Osteoblast (primary cell): ENCODE measurements around the gene LPAR1. TPM values are rescaled to one million over a fixed set of nuclear protein-coding genes. Genes with fewer than 3 reads are reported as not detected.

ENCODE experiments used
- DNase-seq: peaks from one replicate; pipeline ENCODE4 v3.0.0; 2011; ENCODE audit warnings: low spot score, mixed read lengths; ENCODE audit not compliant: insufficient read length; ENCODE audit errors: missing footprints
- H2AFZ ChIP-seq: 2 replicates; pipeline ENCODE4 v1.6.0; 2011; ENCODE audit warnings: mild to moderate bottlenecking, low read length
- H3K27ac ChIP-seq: 2 replicates; pipeline ENCODE4 v1.5.1; 2011; ENCODE audit warnings: mild to moderate bottlenecking, low read depth, low read length, moderate library complexity
- H3K27me3 ChIP-seq: 2 replicates; pipeline ENCODE4 v1.6.0; 2012; ENCODE audit warnings: mild to moderate bottlenecking, control low read depth, inconsistent platforms, low read length, moderate library complexity; ENCODE audit not compliant: insufficient read depth
- H3K36me3 ChIP-seq: 2 replicates; pipeline ENCODE4 v1.5.1; 2011; ENCODE audit warnings: mild to moderate bottlenecking, low read length, control low read depth, moderate library complexity; ENCODE audit not compliant: insufficient read depth
- H3K4me1 ChIP-seq: 2 replicates; pipeline ENCODE4 v1.5.1; 2011; ENCODE audit warnings: mild to moderate bottlenecking, low read length, control low read depth, moderate library complexity; ENCODE audit not compliant: insufficient read depth
- H3K4me2 ChIP-seq: 2 replicates; pipeline ENCODE4 v1.6.0; 2011; ENCODE audit warnings: mild to moderate bottlenecking, low read length; ENCODE audit not compliant: insufficient read depth
- H3K4me3 ChIP-seq: fragments of 200-600 bp; sonication (generic); 3 replicates; pipeline ENCODE4 v1.5.1; 2012; ENCODE audit warnings: mild to moderate bottlenecking, low read length, inconsistent platforms; ENCODE audit not compliant: insufficient read depth
- H3K79me2 ChIP-seq: 2 replicates; pipeline ENCODE4 v1.6.0; 2012; ENCODE audit warnings: mild to moderate bottlenecking, low read length, control low read depth, inconsistent platforms; ENCODE audit not compliant: insufficient read depth
- H3K9me3 ChIP-seq: 2 replicates; pipeline ENCODE4 v1.5.1; 2011; ENCODE audit warnings: low read depth, low read length, control low read depth
- H4K20me1 ChIP-seq: 2 replicates; pipeline ENCODE4 v1.6.0; 2012; ENCODE audit warnings: mild to moderate bottlenecking, low read length, control low read depth; ENCODE audit not compliant: insufficient read depth
- total RNA-seq: library from RNA; depleted of rRNA; stranded (reverse); fragments of >200 nt; gene quantifications from 2 replicates; pipeline ENCODE4 v1.2.3, GENCODE V29; 2012
- TF ChIP-seq, protein P1 (sequence below): IDR thresholded peaks from 2 replicates; pipeline ENCODE4 v1.5.1; 2011; ENCODE audit warnings: mild to moderate bottlenecking, low read depth, low read length, moderate library complexity; ENCODE audit errors: extremely low read depth

LPAR1 gene
- total RNA-seq, 1 donor = 151 TPM

GRCh38 chr9:110942522-110942921 lies 95.7 kb downstream of the LPAR1 start:
- Histone ChIP-seq H3K4me2 (peak overlapping the region; percentile 23), H3K4me3 (no peak overlapping the region), H3K36me3 (peaks cover 34% of the 10 kb centered on the region), H3K4me1 (peaks cover 41% of the 10 kb centered on the region), H3K27me3 (no peaks in the 10 kb centered on the region), H2AFZ (no peak overlapping the region), H3K9me3 (no peaks in the 10 kb centered on the region), H3K79me2 (peaks cover 88% of the 10 kb centered on the region), H3K27ac (peak overlapping the region; percentile 6), H4K20me1 (no peaks in the 10 kb centered on the region)
- TF ChIP-seq, protein P1, sequence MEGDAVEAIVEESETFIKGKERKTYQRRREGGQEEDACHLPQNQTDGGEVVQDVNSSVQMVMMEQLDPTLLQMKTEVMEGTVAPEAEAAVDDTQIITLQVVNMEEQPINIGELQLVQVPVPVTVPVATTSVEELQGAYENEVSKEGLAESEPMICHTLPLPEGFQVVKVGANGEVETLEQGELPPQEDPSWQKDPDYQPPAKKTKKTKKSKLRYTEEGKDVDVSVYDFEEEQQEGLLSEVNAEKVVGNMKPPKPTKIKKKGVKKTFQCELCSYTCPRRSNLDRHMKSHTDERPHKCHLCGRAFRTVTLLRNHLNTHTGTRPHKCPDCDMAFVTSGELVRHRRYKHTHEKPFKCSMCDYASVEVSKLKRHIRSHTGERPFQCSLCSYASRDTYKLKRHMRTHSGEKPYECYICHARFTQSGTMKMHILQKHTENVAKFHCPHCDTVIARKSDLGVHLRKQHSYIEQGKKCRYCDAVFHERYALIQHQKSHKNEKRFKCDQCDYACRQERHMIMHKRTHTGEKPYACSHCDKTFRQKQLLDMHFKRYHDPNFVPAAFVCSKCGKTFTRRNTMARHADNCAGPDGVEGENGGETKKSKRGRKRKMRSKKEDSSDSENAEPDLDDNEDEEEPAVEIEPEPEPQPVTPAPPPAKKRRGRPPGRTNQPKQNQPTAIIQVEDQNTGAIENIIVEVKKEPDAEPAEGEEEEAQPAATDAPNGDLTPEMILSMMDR = no peak
- DNase-seq = peak; percentile 17

GRCh38 chr9:110940951-110941557 lies 97.2 kb downstream of the LPAR1 start:
- H3K27ac ChIP-seq = peak overlapping the region; percentile 9
- H3K27me3 ChIP-seq = no peaks in the 10 kb centered on the region

DNA sequence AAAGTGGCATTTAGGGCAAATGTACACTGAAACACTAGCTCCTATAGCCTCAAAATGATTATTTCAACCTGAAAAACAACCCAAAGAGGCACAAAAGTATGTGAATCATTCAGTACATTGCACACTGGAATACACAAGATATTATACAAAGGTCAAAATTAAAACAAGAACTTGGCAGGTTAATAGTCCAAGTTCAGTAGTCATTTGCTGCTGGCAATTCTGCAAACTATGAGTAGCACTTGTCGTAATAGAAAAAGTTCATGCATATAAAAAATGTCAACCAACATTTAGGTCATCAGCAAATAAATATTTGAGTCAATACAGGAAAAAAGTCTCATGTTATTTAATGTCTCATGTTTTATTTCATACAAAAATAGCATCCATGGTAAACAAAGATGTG lies 98.7 kb downstream of the LPAR1 start:
- H3K4me2 ChIP-seq = no peak overlapping the region
- no peaks in the 10 kb centered on the region for H3K27me3 ChIP-seq
- H2AFZ ChIP-seq = no peak overlapping the region
- H3K79me2 ChIP-seq = peaks cover 85% of the 10 kb centered on the region
- no peak for DNase-seq
- no peaks in the 10 kb centered on the region for H4K20me1 ChIP-seq
- H3K36me3 ChIP-seq = peaks cover 34% of the 10 kb centered on the region
- TF ChIP-seq, protein P1 = no peak
- no peaks in the 10 kb centered on the region for H3K9me3 ChIP-seq
- peaks cover 55% of the 10 kb centered on the region for H3K4me1 ChIP-seq
- peak overlapping the region; percentile 27 for H3K27ac ChIP-seq
- no peak overlapping the region for H3K4me3 ChIP-seq

More at GRCh38 chr9:110940951-110941557, 97.2 kb downstream of the LPAR1 start:
- peaks cover 55% of the 10 kb centered on the region for H3K4me1 ChIP-seq
- TF ChIP-seq, protein P1 = no peak
- no peaks in the 10 kb centered on the region for H3K9me3 ChIP-seq
- peaks cover 85% of the 10 kb centered on the region for H3K79me2 ChIP-seq
- H3K36me3 ChIP-seq = peaks cover 34% of the 10 kb centered on the region
- no peak overlapping the region for H3K4me2 ChIP-seq
- H2AFZ ChIP-seq = no peak overlapping the region
- no peak for DNase-seq
- H4K20me1 ChIP-seq = no peaks in the 10 kb centered on the region
- H3K4me3 ChIP-seq = no peak overlapping the region

DNA sequence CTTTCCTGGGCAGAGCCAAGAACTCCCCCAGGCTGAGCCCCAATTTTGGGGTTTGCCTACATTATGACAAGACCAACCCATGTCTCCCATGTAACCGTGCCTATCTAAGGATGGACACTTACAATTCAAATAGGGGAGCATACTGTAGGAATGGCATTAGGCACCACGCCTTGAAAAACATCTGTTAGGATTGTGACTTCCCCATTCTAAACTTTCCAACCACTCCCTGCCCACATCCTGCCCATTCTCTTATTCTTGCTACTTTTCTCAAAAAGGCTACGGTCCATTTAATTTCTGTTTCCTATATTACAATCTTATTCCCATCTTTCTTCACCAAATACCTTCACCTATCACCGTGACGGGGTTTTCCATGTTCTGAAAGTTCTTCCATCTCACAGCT lies 99.2 kb downstream of the LPAR1 start:
- Histone ChIP-seq H3K79me2 (peaks cover 85% of the 10 kb centered on the region), H3K36me3 (peaks cover 34% of the 10 kb centered on the region), H3K4me1 (peaks cover 58% of the 10 kb centered on the region), H3K27me3 (no peaks in the 10 kb centered on the region), H3K4me3 (no peak overlapping the region), H3K4me2 (no peak overlapping the region), H4K20me1 (no peaks in the 10 kb centered on the region), H3K9me3 (no peaks in the 10 kb centered on the region), H3K27ac (peak overlapping the region; percentile 27), H2AFZ (no peak overlapping the region)
- DNase-seq = no peak
- TF ChIP-seq, protein P1 = no peak
